Suprapubic skin (tissue), 4 donors: ENCODE results near the gene CHST13.

Source experiments
- CTCF ChIP-seq, 2 donors: fragments of 200-600 bp in 1 of 2; fragments of 450-650 bp in 1 of 2; sonication (generic) in 1 of 2; IDR thresholded peaks; one replicate each; pipeline ENCODE4 v1.5.1; 2016 to 2019; ENCODE audit warnings: antibody characterized with exemption in 2 of 2, mild to moderate bottlenecking in 1 of 2, moderate library complexity in 1 of 2
- EP300 ChIP-seq: sonication (generic); formaldehyde crosslinking; IDR thresholded peaks from one replicate; pipeline ENCODE4 v1.6.1; 2017; ENCODE audit warnings: antibody characterized with exemption
- POLR2A ChIP-seq, 2 donors: fragments of 450-650 bp; IDR thresholded peaks; one replicate each; pipeline ENCODE4 v1.6.1; 2017; ENCODE audit warnings: antibody characterized with exemption in 2 of 2, mild to moderate bottlenecking in 2 of 2, moderate library complexity in 2 of 2
- POLR2AphosphoS5 ChIP-seq, 3 donors: sonication (generic); formaldehyde crosslinking; IDR thresholded peaks; one replicate each; pipeline ENCODE4 v1.6.1; 2017; ENCODE audit warnings: antibody characterized with exemption in 3 of 3

- no peak for TF ChIP-seq CTCF (IDR thresholded peaks at IDR 0.05)
- no peak for TF ChIP-seq POLR2A (IDR thresholded peaks at IDR 0.05)
- TF ChIP-seq POLR2AphosphoS5 (IDR thresholded peaks at IDR 0.05): no peak
- no peak for TF ChIP-seq EP300
Observed at GRCh38 chr3:126557761-126558160, 33.8 kb downstream of the CHST13 start.
